Measurements from ENCODE around the gene PLVAP. TPM values are rescaled to one million over a fixed set of nuclear protein-coding genes. Genes with fewer than 3 reads are reported as not detected.
A peak's percentile ranks its signal among the peaks of the same experiment; 100 is the strongest.

PLVAP gene
- total and polyA plus RNA-seq, 9 of the 15 experiments (the other 6 are each of a cell fraction or from before 2014, with no cell fraction given), result 0.09 to 0.84 (median 0.51) TPM; not detected in 4

DNA sequence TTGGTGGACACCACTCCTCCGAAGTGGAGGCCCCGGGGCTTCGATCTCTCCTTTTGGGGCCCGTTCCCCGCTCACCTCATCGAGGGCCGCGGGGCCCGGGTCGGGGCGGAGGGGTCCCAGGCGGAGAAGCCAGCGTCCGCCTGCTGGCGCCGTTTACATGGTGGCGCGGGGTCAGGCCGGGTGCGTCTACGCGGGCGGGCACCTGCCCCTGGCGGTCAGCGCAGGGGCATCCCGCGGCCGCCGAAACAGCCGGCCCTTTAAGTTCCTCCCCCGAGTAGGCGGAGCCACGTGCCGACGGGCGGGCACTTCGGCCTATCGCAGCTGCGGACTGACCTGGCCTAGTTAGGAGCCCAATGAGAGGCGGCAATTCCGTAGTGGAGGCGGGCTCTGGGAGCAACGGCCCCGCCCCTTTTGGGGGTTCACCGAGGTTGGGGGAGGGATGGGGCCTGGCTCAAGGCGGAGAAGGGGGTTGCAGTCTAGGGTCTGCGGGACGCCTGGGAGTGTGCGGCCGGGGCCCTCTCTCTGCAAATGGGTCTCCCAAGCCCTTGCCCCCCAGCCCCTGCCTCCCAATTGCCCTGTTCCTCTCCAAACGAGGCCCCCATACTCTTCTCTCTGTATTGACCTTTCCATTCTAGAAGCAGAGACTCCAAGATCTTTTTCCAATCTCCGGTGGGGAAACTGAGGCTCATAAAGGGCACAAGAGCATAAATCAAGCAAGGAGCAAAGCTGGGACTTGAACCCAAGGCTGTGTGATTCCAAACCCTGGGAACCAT, 73.8 kb downstream of the PLVAP start, which contains the start of gene ABHD8 (continued):
- TF ChIP-seq, protein P1, sequence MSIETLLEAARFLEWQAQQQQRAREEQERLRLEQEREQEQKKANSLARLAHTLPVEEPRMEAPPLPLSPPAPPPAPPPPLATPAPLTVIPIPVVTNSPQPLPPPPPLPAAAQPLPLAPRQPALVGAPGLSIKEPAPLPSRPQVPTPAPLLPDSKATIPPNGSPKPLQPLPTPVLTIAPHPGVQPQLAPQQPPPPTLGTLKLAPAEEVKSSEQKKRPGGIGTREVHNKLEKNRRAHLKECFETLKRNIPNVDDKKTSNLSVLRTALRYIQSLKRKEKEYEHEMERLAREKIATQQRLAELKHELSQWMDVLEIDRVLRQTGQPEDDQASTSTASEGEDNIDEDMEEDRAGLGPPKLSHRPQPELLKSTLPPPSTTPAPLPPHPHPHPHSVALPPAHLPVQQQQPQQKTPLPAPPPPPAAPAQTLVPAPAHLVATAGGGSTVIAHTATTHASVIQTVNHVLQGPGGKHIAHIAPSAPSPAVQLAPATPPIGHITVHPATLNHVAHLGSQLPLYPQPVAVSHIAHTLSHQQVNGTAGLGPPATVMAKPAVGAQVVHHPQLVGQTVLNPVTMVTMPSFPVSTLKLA (conservative IDR thresholded peaks at IDR 0.05), result peak; percentile 78 to 86
- TF ChIP-seq ZNF561 (CRISPR knock-in tag; conservative IDR thresholded peaks at IDR 0.05), result no peak
- TF ChIP-seq, protein P2, sequence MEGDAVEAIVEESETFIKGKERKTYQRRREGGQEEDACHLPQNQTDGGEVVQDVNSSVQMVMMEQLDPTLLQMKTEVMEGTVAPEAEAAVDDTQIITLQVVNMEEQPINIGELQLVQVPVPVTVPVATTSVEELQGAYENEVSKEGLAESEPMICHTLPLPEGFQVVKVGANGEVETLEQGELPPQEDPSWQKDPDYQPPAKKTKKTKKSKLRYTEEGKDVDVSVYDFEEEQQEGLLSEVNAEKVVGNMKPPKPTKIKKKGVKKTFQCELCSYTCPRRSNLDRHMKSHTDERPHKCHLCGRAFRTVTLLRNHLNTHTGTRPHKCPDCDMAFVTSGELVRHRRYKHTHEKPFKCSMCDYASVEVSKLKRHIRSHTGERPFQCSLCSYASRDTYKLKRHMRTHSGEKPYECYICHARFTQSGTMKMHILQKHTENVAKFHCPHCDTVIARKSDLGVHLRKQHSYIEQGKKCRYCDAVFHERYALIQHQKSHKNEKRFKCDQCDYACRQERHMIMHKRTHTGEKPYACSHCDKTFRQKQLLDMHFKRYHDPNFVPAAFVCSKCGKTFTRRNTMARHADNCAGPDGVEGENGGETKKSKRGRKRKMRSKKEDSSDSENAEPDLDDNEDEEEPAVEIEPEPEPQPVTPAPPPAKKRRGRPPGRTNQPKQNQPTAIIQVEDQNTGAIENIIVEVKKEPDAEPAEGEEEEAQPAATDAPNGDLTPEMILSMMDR (IDR thresholded peaks at IDR 0.05 in 2 of 3, conservative IDR thresholded peaks at IDR 0.05 in 1 of 3; ENCODE audit: insufficient read depth in 2 of 3, low read depth in 1 of 3, low read length in 3 of 3), result peak; percentile 70 to 89 (median 70); a peak in 5 of 6 replicates
- TF ChIP-seq ARID2 (IDR thresholded peaks at IDR 0.05), result no peak
- TF ChIP-seq, protein P3, sequence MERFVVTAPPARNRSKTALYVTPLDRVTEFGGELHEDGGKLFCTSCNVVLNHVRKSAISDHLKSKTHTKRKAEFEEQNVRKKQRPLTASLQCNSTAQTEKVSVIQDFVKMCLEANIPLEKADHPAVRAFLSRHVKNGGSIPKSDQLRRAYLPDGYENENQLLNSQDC (CRISPR knock-in tag; IDR thresholded peaks at IDR 0.05), result no peak
- TF ChIP-seq ZFP1 (CRISPR knock-in tag; IDR thresholded peaks at IDR 0.05), result no peak
- TF ChIP-seq NEUROD1 (IDR thresholded peaks at IDR 0.05; ENCODE audit: borderline replicate concordance, low read depth, low read length, partially characterized antibody), result peak; percentile 98
- TF ChIP-seq, protein P4, sequence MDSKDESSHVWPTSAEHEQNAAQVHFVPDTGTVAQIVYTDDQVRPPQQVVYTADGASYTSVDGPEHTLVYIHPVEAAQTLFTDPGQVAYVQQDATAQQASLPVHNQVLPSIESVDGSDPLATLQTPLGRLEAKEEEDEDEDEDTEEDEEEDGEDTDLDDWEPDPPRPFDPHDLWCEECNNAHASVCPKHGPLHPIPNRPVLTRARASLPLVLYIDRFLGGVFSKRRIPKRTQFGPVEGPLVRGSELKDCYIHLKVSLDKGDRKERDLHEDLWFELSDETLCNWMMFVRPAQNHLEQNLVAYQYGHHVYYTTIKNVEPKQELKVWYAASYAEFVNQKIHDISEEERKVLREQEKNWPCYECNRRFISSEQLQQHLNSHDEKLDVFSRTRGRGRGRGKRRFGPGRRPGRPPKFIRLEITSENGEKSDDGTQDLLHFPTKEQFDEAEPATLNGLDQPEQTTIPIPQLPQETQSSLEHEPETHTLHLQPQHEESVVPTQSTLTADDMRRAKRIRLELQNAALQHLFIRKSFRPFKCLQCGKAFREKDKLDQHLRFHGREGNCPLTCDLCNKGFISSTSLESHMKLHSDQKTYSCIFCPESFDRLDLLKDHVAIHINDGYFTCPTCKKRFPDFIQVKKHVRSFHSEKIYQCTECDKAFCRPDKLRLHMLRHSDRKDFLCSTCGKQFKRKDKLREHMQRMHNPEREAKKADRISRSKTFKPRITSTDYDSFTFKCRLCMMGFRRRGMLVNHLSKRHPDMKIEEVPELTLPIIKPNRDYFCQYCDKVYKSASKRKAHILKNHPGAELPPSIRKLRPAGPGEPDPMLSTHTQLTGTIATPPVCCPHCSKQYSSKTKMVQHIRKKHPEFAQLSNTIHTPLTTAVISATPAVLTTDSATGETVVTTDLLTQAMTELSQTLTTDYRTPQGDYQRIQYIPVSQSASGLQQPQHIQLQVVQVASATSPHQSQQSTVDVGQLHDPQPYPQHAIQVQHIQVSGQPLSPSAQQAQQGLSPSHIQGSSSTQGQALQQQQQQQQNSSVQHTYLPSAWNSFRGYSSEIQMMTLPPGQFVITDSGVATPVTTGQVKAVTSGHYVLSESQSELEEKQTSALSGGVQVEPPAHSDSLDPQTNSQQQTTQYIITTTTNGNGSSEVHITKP (IDR thresholded peaks at IDR 0.05; ENCODE audit: partially characterized antibody), result peak; percentile 82
- no peak for TF ChIP-seq ZZZ3 (IDR thresholded peaks at IDR 0.05)
- TF ChIP-seq, protein P5, sequence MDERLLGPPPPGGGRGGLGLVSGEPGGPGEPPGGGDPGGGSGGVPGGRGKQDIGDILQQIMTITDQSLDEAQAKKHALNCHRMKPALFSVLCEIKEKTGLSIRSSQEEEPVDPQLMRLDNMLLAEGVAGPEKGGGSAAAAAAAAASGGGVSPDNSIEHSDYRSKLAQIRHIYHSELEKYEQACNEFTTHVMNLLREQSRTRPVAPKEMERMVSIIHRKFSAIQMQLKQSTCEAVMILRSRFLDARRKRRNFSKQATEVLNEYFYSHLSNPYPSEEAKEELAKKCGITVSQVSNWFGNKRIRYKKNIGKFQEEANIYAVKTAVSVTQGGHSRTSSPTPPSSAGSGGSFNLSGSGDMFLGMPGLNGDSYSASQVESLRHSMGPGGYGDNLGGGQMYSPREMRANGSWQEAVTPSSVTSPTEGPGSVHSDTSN (CRISPR knock-in tag; IDR thresholded peaks at IDR 0.05; ENCODE audit: low read depth), result peak; percentile 95
- TF ChIP-seq, protein P5 (tag; conservative IDR thresholded peaks at IDR 0.05; ENCODE audit: low read depth), result peak; percentile 97
- no peak for TF ChIP-seq U2AF2 (optimal IDR thresholded peaks at IDR 0.05; ENCODE audit: low read depth, low read length)

Measured in K562 (cell line).